Chondrocyte (in vitro differentiated cells): ENCODE data around the gene BCAR3. TPM values are rescaled to one million over a fixed set of nuclear protein-coding genes. Genes with fewer than 3 reads are reported as not detected.

ENCODE experiments used
- DNase-seq: peaks from one replicate; pipeline ENCODE4 v3.0.0; 2021; ENCODE audit warnings: mixed read lengths, low spot score
- H3K27ac Mint-ChIP-seq: one replicate; pipeline ENCODE4 v1.8.0; 2021; ENCODE audit warnings: mild to moderate bottlenecking, moderate library complexity, mixed read lengths; ENCODE audit not compliant: unreplicated experiment
- H3K27me3 Mint-ChIP-seq: 2 replicates; pipeline ENCODE4 v1.8.0; 2021; ENCODE audit warnings: low read depth, mixed read lengths
- H3K36me3 Mint-ChIP-seq: 2 replicates; pipeline ENCODE4 v1.8.0; 2021; ENCODE audit warnings: low read depth, mixed read lengths
- H3K4me1 Mint-ChIP-seq: 2 replicates; pipeline ENCODE4 v1.8.0; 2021; ENCODE audit warnings: low read depth, mild to moderate bottlenecking, mixed read lengths
- H3K4me3 Mint-ChIP-seq: one replicate; pipeline ENCODE4 v1.8.0; 2021; ENCODE audit warnings: mild to moderate bottlenecking, moderate library complexity, mixed read lengths; ENCODE audit not compliant: unreplicated experiment
- H3K9me3 Mint-ChIP-seq: 2 replicates; pipeline ENCODE4 v1.8.0; 2021; ENCODE audit warnings: low read depth, mixed read lengths
- CTCF ChIP-seq: fragments of 200-600 bp; sonication (generic); IDR thresholded peaks from 2 replicates; pipeline ENCODE4 v1.5.0; 2021; ENCODE audit warnings: antibody characterized with exemption, mild to moderate bottlenecking, moderate library complexity
- total RNA-seq: library from RNA; stranded (reverse); gene quantifications from 3 replicates; pipeline ENCODE4 v1.2.1, GENCODE V29; 2021

BCAR3 gene
- total RNA-seq, 1 donor from 2014 or later = 18.5 TPM

- no peak overlapping the region for H3K4me3 Mint-ChIP-seq
- H3K27me3 Mint-ChIP-seq = no peaks in the 10 kb centered on the region
- no peaks in the 10 kb centered on the region for H3K9me3 Mint-ChIP-seq
- no peak overlapping the region for H3K27ac Mint-ChIP-seq
- DNase-seq = no peak
- H3K36me3 Mint-ChIP-seq = peaks cover 8% of the 10 kb centered on the region
- peaks cover 17% of the 10 kb centered on the region for H3K4me1 Mint-ChIP-seq
- TF ChIP-seq CTCF = no peak
Measured at GRCh38 chr1:93525431-93525830, 156.2 kb downstream of the BCAR3 start.

- TF ChIP-seq CTCF = no peak
- Mint-ChIP-seq H3K4me3 (no peak overlapping the region), H3K27me3 (no peaks in the 10 kb centered on the region), H3K4me1 (peaks cover 20% of the 10 kb centered on the region), H3K36me3 (peaks cover 5% of the 10 kb centered on the region), H3K27ac (no peak overlapping the region), H3K9me3 (no peaks in the 10 kb centered on the region)
- no peak for DNase-seq
Measured at GRCh38 chr1:93522721-93523120, 158.9 kb downstream of the BCAR3 start.

- Mint-ChIP-seq H3K27me3 (no peaks in the 10 kb centered on the region), H3K9me3 (no peaks in the 10 kb centered on the region), H3K4me3 (no peak overlapping the region), H3K4me1 (peaks cover 20% of the 10 kb centered on the region), H3K27ac (no peak overlapping the region), H3K36me3 (peaks cover 7% of the 10 kb centered on the region)
- no peak for TF ChIP-seq CTCF
- DNase-seq = no peak
Measured at GRCh38 chr1:93521618-93522017, 160.0 kb downstream of the BCAR3 start.

GRCh38 chr1:93519199-93519829 lies 162.3 kb downstream of the BCAR3 start:
- no peak for DNase-seq
- no peak for TF ChIP-seq CTCF
- Mint-ChIP-seq H3K9me3 (no peaks in the 10 kb centered on the region), H3K27ac (no peak overlapping the region), H3K36me3 (peaks cover 7% of the 10 kb centered on the region), H3K4me3 (no peak overlapping the region), H3K4me1 (peaks cover 3% of the 10 kb centered on the region), H3K27me3 (no peaks in the 10 kb centered on the region)

- Mint-ChIP-seq H3K27ac (no peak overlapping the region), H3K9me3 (no peaks in the 10 kb centered on the region), H3K4me3 (no peak overlapping the region), H3K36me3 (peaks cover 7% of the 10 kb centered on the region), H3K4me1 (peaks cover 3% of the 10 kb centered on the region), H3K27me3 (no peaks in the 10 kb centered on the region)
- no peak for TF ChIP-seq CTCF
- no peak for DNase-seq
Measured at GRCh38 chr1:93518516-93518915, 163.1 kb downstream of the BCAR3 start.
